NCI-H1048 (cell line): ENCODE measurements around the gene TMEFF1.
"Not testable (repeated sequence)": the region's sequence is repeated elsewhere in the genome, so short reads cannot be mapped to it uniquely, and the experiment has no call there.

Experiments
- DNase-seq: peaks from one replicate; lab custom pipeline; 2025; lab: John Stamatoyannopoulos, UW

TMEFF1 gene

GRCh38 chr9:100492952-100493351 is 20.0 kb downstream of the TMEFF1 start:
- no peak for DNase-seq

GRCh38 chr9:100498592-100498991 is 25.6 kb downstream of the TMEFF1 start:
- no peak for DNase-seq

GRCh38 chr9:100499460-100499859 is 26.5 kb downstream of the TMEFF1 start:
- DNase-seq: no peak

GRCh38 chr9:100499866-100500265 is 26.9 kb downstream of the TMEFF1 start:
- DNase-seq: no peak

GRCh38 chr9:100505564-100506159 is 32.7 kb downstream of the TMEFF1 start:
- peak; percentile 27 for DNase-seq

- DNase-seq: not testable (repeated sequence)
These were observed 34.4 kb downstream of the TMEFF1 start for GRCh38 chr9:100507350-100507749.

GRCh38 chr9:100511205-100511604 is 38.3 kb downstream of the TMEFF1 start:
- no peak for DNase-seq

- DNase-seq: no peak
These were observed 42.9 kb downstream of the TMEFF1 start for GRCh38 chr9:100515578-100516494.

- DNase-seq: no peak
These were observed 48.3 kb downstream of the TMEFF1 start for GRCh38 chr9:100521282-100521681.

GRCh38 chr9:100525563-100525962 is 52.6 kb downstream of the TMEFF1 start:
- DNase-seq: no peak

- not testable (repeated sequence) for DNase-seq
These were observed 54.3 kb downstream of the TMEFF1 start for GRCh38 chr9:100527180-100527794.

GRCh38 chr9:100534401-100534800 is 61.5 kb downstream of the TMEFF1 start:
- DNase-seq: no peak

GRCh38 chr9:100540327-100540726 is 67.4 kb downstream of the TMEFF1 start:
- no peak for DNase-seq

GRCh38 chr9:100549048-100549447 is 76.1 kb downstream of the TMEFF1 start:
- no peak for DNase-seq

GRCh38 chr9:100554935-100555401 is 82.0 kb downstream of the TMEFF1 start:
- no peak for DNase-seq

GRCh38 chr9:100555471-100555870 is 82.5 kb downstream of the TMEFF1 start:
- no peak for DNase-seq

GRCh38 chr9:100557053-100557452 is 84.1 kb downstream of the TMEFF1 start:
- no peak for DNase-seq

GRCh38 chr9:100561256-100561655 is 88.3 kb downstream of the TMEFF1 start:
- DNase-seq: no peak

GRCh38 chr9:100567856-100568255 is 94.9 kb downstream of the TMEFF1 start:
- DNase-seq: no peak

- no peak for DNase-seq
These were observed 100.8 kb downstream of the TMEFF1 start for GRCh38 chr9:100573655-100574260.

- no peak for DNase-seq
These were observed 102.1 kb downstream of the TMEFF1 start for GRCh38 chr9:100575006-100575405.

GRCh38 chr9:100575765-100576386 is 102.9 kb downstream of the TMEFF1 start:
- no peak for DNase-seq
